ENCODE results near the gene CCDC158.
"Not testable (repeated sequence)": the region's sequence is repeated elsewhere in the genome, so short reads cannot be mapped to it uniquely, and the experiment has no call there.

Gene CCDC158

GRCh38 chr4:76426272-76426671, 5.3 kb upstream of the CCDC158 start:
- no peak for DNase-seq

- DNase-seq: not testable (repeated sequence)
These were observed 2.2 kb upstream of the CCDC158 start for GRCh38 chr4:76423159-76423558.

GRCh38 chr4:76420188-76420761, 666 bp downstream of the CCDC158 start:
- no peak for DNase-seq

GRCh38 chr4:76410636-76411035, 10.3 kb downstream of the CCDC158 start:
- no peak for DNase-seq

- no peak for DNase-seq
These were observed 13.4 kb downstream of the CCDC158 start for GRCh38 chr4:76407440-76408119.

- no peak for DNase-seq
These were observed 14.9 kb downstream of the CCDC158 start for GRCh38 chr4:76406081-76406480.

GRCh38 chr4:76401654-76402053, 19.3 kb downstream of the CCDC158 start:
- DNase-seq: no peak

GRCh38 chr4:76388160-76388908, 32.6 kb downstream of the CCDC158 start:
- DNase-seq: no peak

GRCh38 chr4:76386566-76387305, 34.2 kb downstream of the CCDC158 start:
- no peak for DNase-seq

GRCh38 chr4:76385974-76386373, 35.0 kb downstream of the CCDC158 start:
- DNase-seq: no peak

GRCh38 chr4:76384052-76384451, 36.9 kb downstream of the CCDC158 start:
- no peak for DNase-seq

GRCh38 chr4:76383001-76383400, 37.9 kb downstream of the CCDC158 start:
- DNase-seq: no peak

GRCh38 chr4:76381986-76382385, 39.0 kb downstream of the CCDC158 start:
- DNase-seq: no peak

GRCh38 chr4:76380561-76380960, 40.4 kb downstream of the CCDC158 start:
- DNase-seq: no peak

GRCh38 chr4:76377911-76378310, 43.0 kb downstream of the CCDC158 start:
- DNase-seq: peak; percentile 37

- DNase-seq: no peak
These were observed 43.5 kb downstream of the CCDC158 start for GRCh38 chr4:76377481-76377901.

- no peak for DNase-seq
These were observed 44.4 kb downstream of the CCDC158 start for GRCh38 chr4:76376534-76376933.

- no peak for DNase-seq
These were observed 45.2 kb downstream of the CCDC158 start for GRCh38 chr4:76375703-76376102.

- DNase-seq: no peak
These were observed 46.1 kb downstream of the CCDC158 start for GRCh38 chr4:76374798-76375197.

- DNase-seq: no peak
These were observed 46.9 kb downstream of the CCDC158 start for GRCh38 chr4:76373919-76374552.

- no peak for DNase-seq
These were observed 54.2 kb downstream of the CCDC158 start for GRCh38 chr4:76366737-76367136.

GRCh38 chr4:76365636-76366035, 55.3 kb downstream of the CCDC158 start:
- DNase-seq: no peak

- DNase-seq: no peak
These were observed 56.2 kb downstream of the CCDC158 start for GRCh38 chr4:76364763-76365162.
